Measurements from ENCODE around the gene OVAAL.

DNA sequence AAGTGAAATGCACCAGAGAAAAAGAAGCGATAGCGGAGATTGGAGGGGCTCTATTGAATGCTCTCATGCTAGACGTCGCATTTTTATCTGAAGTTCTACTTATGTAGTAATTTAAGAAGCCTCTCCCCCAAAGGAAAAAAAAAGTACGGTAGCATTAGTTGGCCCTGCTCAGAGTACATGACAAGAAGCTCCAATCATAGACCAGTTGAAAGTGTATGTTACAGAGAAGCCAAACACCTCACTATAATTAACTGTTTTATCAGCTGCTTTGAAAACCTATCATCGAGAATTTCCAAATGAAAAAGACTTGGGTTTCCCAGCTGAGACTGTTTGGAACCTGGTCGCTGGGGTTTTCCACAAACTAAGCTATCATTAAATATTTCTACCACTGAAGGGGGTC lies 19.6 kb upstream of the OVAAL start:
- TF ChIP-seq CTCF (conservative IDR thresholded peaks at IDR 0.05; ENCODE audit: low read depth, low read length) (no peak), BHLHE40 (IDR thresholded peaks at IDR 0.05; ENCODE audit: low read depth, low read length) (no peak), POLR2A (IDR thresholded peaks at IDR 0.05; ENCODE audit: low read depth, low read length) (no peak)

All from IMR-90 (cell line).